ENCODE results near the gene IGSF1. TPM values are rescaled to one million over a fixed set of nuclear protein-coding genes. Genes with fewer than 3 reads are reported as not detected.

The IGSF1 gene
- total and polyA plus RNA-seq, 2 of the 13 experiments (the other 11 are each of a cell fraction or from before 2014, with no cell fraction given): 58.7 to 108 TPM

DNA sequence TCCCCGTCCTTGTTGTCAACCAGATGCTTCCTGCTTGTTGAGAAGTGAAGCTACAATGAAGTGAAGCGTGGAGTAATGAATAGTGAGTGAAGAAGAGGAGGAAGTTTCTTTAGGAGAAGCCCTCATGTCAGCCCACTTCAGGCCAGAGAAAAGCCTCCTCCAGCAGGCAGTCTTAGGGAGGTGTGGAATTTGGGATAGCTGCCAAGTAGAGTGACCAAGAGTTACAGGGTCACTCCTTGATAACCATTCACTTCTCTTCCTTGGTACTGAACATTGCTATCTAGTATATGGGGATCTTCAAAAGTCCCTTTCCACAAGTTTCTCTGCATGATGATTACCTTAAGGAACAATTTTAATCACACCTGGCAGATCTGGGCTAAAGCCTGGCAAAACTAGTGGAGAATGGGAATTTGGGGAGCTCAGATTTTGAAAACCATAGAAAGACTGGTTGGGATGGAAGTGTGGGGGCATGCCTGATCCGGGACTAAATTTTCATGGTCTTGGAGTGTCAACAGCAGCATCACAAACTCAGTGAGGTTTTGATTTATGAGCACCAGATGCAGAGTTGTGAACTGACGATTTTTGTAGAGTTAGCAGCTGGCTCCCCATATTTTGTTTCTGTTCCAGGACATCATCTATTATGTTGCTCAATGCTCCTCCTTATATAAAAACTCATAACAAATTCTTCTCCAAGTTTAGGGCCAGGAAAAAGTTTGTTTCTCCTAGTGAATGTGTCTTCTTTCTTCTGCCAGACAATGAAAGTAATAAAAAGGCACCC is 53.1 kb downstream of the IGSF1 start:
- 5% methylated on average over 4 of the region's 4 CpGs for WGBS (ENCODE audit: low lambda C conversion rate)
- in situ Hi-C loops (cut with HindIII; ENCODE audit: extremely low pct_ligation_motif_present, low pct_unique_long_range_greater_than_20kb) (no loop called here), intact Hi-C loops (cut with micrococcal nuclease; ENCODE audit: unreplicated experiment) (no loop called here)
- FAIRE-seq (no peak), DNase-seq (ENCODE audit: low spot score) (no peak), ATAC-seq (no peak)
- H3K27me3 ChIP-seq (ENCODE audit: control insufficient read depth in 1 of 2, insufficient read depth in 2 of 2, low read length in 2 of 2): no peaks in the 10 kb centered on the region
- BruUV-seq (replicated peaks): no TSS peak
- H3K36me3 ChIP-seq (replicated peaks in 1 of 2; ENCODE audit: control insufficient read depth in 1 of 2, insufficient read depth in 2 of 2, low read length in 2 of 2): no peaks in the 10 kb centered on the region
- no peak overlapping the region for H3K27ac ChIP-seq (ENCODE audit: extremely low read length, insufficient read depth, low read length)
- ChIA-PET CTCF (ENCODE audit: low intra/inter-chr PET ratio, low total read pairs) (no interaction called here), POLR2A (no interaction called here)
- H3K4me3 ChIP-seq (replicated peaks in 1 of 3; ENCODE audit: insufficient read depth in 1 of 3, low read depth in 2 of 3, low read length in 3 of 3): no peak overlapping the region
- H3K9me3 ChIP-seq (ENCODE audit: low read length): no peaks in the 10 kb centered on the region
- H3K4me1 ChIP-seq (ENCODE audit: insufficient read depth, low read length): no peaks in the 10 kb centered on the region
- H2AFZ ChIP-seq (ENCODE audit: low read length): no peak overlapping the region
- H3K9ac ChIP-seq (ENCODE audit: insufficient read depth, low read depth, low read length): no peak overlapping the region
- H4K20me1 ChIP-seq (ENCODE audit: insufficient read depth, low read length): no peaks in the 10 kb centered on the region
- no peak overlapping the region for H3K4me2 ChIP-seq (ENCODE audit: low read depth, low read length)
- H3K79me2 ChIP-seq (ENCODE audit: insufficient read depth, low read length): no peaks in the 10 kb centered on the region
- TF ChIP-seq, protein P1, sequence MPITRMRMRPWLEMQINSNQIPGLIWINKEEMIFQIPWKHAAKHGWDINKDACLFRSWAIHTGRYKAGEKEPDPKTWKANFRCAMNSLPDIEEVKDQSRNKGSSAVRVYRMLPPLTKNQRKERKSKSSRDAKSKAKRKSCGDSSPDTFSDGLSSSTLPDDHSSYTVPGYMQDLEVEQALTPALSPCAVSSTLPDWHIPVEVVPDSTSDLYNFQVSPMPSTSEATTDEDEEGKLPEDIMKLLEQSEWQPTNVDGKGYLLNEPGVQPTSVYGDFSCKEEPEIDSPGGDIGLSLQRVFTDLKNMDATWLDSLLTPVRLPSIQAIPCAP (CRISPR knock-in tag; IDR thresholded peaks at IDR 0.05; ENCODE audit: low read depth): no peak
- no peak for TF ChIP-seq ZNF788 (CRISPR knock-in tag; IDR thresholded peaks at IDR 0.05; ENCODE audit: borderline replicate concordance)
- no peak for TF ChIP-seq MBNL3 (CRISPR knock-in tag; conservative IDR thresholded peaks at IDR 0.05)
- TF ChIP-seq ZNF615 (CRISPR knock-in tag; IDR thresholded peaks at IDR 0.05; ENCODE audit: borderline replicate concordance): no peak
- no peak for TF ChIP-seq ZNF556 (CRISPR knock-in tag; IDR thresholded peaks at IDR 0.05; ENCODE audit: borderline replicate concordance)
- no peak for TF ChIP-seq SETDB1 (CRISPR knock-in tag; IDR thresholded peaks at IDR 0.05; ENCODE audit: borderline replicate concordance)
- no peak for TF ChIP-seq SOX13 (IDR thresholded peaks at IDR 0.05)
- no peak for TF ChIP-seq SOX13 (CRISPR knock-in tag; conservative IDR thresholded peaks at IDR 0.05 in 1 of 2, IDR thresholded peaks at IDR 0.05 in 1 of 2)
- TF ChIP-seq HNRNPLL (IDR thresholded peaks at IDR 0.05; ENCODE audit: low read depth, low read length, poor library complexity, severe bottlenecking): no peak
- TF ChIP-seq, protein P2, sequence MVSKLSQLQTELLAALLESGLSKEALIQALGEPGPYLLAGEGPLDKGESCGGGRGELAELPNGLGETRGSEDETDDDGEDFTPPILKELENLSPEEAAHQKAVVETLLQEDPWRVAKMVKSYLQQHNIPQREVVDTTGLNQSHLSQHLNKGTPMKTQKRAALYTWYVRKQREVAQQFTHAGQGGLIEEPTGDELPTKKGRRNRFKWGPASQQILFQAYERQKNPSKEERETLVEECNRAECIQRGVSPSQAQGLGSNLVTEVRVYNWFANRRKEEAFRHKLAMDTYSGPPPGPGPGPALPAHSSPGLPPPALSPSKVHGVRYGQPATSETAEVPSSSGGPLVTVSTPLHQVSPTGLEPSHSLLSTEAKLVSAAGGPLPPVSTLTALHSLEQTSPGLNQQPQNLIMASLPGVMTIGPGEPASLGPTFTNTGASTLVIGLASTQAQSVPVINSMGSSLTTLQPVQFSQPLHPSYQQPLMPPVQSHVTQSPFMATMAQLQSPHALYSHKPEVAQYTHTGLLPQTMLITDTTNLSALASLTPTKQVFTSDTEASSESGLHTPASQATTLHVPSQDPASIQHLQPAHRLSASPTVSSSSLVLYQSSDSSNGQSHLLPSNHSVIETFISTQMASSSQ (IDR thresholded peaks at IDR 0.05; ENCODE audit: low read depth): no peak
- TF ChIP-seq, protein P2 (CRISPR knock-in tag; IDR thresholded peaks at IDR 0.05; ENCODE audit: borderline replicate concordance): no peak
- TF ChIP-seq NFIB (CRISPR knock-in tag; IDR thresholded peaks at IDR 0.05; ENCODE audit: borderline replicate concordance): no peak
- TF ChIP-seq NR2F2 (IDR thresholded peaks at IDR 0.05; ENCODE audit: borderline replicate concordance, low read depth): no peak
- TF ChIP-seq, protein P3, sequence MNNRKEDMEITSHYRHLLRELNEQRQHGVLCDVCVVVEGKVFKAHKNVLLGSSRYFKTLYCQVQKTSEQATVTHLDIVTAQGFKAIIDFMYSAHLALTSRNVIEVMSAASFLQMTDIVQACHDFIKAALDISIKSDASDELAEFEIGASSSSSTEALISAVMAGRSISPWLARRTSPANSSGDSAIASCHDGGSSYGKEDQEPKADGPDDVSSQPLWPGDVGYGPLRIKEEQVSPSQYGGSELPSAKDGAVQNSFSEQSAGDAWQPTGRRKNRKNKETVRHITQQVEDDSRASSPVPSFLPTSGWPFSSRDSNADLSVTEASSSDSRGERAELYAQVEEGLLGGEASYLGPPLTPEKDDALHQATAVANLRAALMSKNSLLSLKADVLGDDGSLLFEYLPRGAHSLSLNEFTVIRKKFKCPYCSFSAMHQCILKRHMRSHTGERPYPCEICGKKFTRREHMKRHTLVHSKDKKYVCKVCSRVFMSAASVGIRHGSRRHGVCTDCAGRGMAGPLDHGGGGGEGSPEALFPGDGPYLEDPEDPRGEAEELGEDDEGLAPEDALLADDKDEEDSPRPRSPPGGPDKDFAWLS (CRISPR knock-in tag; IDR thresholded peaks at IDR 0.05; ENCODE audit: borderline replicate concordance): no peak
- TF ChIP-seq ZNF17 (CRISPR knock-in tag; IDR thresholded peaks at IDR 0.05): no peak
- TF ChIP-seq TSC22D2 (CRISPR knock-in tag; IDR thresholded peaks at IDR 0.05; ENCODE audit: borderline replicate concordance): no peak
- TF ChIP-seq, protein P4, sequence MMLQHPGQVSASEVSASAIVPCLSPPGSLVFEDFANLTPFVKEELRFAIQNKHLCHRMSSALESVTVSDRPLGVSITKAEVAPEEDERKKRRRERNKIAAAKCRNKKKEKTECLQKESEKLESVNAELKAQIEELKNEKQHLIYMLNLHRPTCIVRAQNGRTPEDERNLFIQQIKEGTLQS (CRISPR knock-in tag; IDR thresholded peaks at IDR 0.05): no peak

Data from HepG2 (cell line).